NCI-H345 (cell line): ENCODE measurements around the gene DPYD.

ENCODE experiments used
- DNase-seq: peaks from one replicate; lab custom pipeline; 2025; lab: John Stamatoyannopoulos, UW

Gene DPYD

DNA sequence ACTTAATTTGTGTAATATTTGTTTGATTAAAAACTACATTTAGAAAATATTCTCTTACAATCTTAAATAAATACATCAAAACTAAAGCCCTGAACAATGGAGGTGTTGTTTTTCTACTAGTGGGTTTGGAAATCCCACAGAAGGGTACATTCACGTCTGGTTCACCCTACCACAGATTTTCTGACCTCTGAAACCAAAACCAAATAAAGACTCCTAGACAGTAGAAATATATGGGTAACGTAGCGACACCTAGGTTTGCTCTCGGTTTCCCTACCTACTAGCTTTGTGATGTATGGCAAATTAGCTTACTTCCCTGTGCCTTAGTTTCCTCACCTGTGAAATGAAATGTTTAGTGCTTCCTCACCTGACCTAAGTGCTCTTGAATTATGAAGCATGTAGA is 312.6 kb downstream of the DPYD start:
- no peak for DNase-seq

- no peak for DNase-seq
These were observed 317.1 kb downstream of the DPYD start for GRCh38 chr1:97603776-97604175.

- no peak for DNase-seq
These were observed 317.6 kb downstream of the DPYD start for GRCh38 chr1:97603218-97603617.

DNA sequence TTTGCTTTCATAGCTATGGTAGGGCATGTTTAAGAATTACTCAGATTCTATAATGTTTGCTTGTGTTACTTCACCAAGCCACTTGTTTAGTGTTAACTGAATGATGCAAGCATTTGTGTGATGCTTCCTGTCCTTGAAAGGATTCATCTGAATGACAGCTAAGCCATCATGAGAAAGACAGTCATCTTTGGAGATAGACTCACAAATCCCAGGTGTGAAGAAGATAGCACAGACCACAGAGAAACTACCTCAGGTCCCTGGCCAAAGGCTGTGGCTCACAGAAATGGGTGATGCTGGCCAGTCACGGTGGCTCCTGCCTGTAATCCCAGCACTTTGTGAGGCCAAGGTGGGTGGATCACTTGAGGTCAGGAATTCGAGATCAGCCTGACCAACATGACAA is 321.4 kb downstream of the DPYD start:
- DNase-seq: no peak

DNA sequence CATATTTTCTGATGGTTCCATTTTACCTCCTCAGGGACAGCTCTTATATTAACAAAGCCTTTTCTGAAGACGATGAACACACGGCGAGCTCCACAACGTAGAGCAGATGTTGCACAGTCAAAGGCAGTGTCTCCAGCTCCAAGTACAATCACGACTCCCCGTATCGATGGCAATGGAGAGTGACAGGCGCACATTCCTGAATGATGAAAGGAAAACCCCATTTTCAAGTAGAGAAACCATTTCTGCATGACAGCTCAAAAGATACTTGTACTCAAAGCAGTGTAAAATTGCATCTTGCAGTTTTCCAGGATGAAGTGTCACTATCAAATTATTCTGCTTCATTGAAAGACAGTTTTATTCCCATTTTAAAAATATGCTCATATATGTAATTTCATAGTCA is 327.6 kb downstream of the DPYD start:
- DNase-seq: no peak

DNA sequence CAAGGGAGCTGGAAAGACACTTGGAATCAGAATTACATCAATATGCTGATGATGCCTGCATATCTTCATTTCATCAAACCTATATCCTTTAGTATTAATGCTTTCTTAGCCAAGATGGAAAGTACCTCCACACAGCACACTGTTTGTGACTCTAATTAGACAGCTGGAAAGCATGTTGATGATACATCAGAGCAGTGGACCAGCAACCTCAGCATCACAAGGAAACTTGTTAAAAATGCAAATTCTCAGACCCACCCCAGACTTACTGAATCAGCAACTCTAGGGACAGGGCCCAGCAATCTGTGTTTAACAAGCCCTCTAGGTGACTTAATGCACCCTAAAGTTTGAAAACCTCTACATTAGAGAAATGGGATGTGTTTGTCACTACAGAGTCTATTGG is 332.1 kb downstream of the DPYD start:
- no peak for DNase-seq

DNA sequence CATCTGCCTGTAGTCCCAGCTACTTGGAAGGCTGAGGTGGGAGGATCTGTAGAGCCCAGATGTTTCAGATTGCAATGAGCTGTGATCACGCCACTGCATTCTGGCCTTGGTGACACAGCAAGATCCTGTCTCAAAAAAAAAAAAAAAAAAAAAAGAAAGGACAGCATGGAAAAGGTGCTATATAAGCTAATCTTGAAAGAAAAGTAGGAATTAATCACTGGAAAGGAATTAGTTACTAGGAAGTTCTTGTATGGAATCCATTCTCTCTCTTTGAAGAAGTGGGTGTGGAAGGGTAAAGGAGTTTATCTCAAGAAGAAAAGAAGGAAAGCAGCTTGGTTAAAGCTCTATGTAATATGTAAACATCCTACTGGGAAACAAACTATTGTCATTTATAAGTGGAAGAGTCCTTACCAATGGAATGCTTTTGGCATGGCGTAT is 339.2 kb downstream of the DPYD start:
- no peak for DNase-seq

DNA sequence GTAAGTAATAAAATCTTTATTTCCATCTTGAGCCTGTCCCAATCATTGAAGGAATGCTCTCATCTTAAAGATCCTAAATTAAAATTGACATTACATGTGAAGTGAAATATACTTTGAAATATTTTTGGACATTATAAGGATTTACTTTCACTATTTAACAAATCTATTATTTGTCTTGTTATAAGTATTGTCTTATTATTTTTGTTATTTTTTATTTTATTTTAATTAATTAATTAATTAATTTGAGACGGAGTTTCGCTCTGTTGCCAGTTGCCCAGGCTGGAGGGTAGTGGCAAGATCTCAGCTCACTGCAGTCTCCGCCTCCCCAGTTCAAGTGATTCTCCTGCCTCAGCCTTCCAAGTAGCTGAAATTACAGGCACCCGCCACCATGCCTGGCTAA is 343.2 kb downstream of the DPYD start:
- no peak for DNase-seq

DNA sequence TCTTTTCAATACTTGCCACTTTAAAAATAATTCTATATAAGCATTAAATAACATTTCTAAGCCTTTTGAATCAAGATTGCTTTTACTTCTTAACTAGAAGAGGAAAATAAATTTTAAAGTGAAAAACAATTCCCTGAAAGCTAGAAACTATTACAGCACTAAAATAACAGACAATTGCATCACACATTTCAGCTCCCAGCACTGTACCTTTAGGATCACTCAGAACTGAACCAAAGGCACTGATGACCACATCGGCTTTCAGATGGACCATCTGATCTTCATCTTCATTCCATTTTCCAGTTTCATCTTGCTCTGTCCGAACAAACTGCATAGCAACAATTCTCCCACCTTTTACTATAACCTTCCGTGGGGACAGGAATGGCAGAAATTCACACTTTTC is 347.3 kb downstream of the DPYD start:
- no peak for DNase-seq

DNA sequence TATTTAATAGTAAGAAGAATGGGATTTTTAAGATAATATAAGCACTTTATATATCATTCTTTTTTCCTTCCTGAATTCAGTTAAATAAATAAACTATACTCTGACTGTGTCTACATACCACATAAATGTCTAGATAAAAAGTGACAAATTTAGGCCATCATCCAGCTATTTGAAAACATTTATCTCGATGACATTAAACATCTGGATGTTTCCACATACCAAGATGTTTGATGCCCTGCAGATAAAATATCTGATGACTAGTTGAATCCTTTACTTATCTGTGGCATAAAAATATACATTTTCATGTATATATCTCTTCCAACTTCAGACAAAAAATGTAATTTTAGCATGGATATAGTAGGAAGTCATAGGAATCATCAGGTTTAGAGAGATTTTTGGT is 348.3 kb downstream of the DPYD start:
- DNase-seq: no peak

DNA sequence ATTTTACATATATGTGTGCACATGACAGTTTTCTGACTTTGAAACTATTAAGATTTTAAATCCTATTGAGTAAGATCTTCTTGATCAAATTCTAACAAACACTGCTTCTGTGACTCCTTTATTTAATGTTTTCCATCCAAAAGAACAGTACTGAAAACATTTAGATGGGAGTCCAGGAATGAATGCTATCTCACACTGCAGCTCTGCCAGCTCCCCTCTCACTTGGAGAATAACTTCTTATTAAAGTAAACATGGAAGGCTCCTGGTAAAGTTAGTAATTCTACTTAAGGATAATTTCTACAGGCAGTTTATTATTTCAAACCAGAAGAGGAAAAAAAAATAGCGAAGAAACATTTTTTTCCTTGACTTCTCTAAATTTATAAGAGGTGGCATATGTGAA is 349.1 kb downstream of the DPYD start:
- DNase-seq: no peak

DNA sequence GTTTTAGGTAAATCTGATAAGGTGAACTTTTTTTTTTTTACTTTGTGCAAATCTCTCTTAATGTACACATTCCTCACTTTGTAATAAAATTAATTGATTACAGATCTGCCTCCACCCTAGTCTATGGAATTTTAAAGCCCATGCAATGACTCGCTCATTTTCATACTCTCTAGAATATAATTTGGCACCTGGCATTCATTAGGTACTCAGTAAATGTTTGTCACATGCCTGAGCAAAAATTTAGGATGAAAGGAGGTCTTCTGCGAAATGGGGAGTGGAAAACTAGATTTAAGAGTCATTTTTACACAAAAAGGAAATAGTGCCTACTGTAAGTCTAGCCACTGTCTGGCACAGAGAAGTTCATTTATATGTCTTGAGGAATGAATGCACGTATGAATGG is 350.1 kb downstream of the DPYD start:
- no peak for DNase-seq

- no peak for DNase-seq
These were observed 353.7 kb downstream of the DPYD start for GRCh38 chr1:97567000-97567749.

DNA sequence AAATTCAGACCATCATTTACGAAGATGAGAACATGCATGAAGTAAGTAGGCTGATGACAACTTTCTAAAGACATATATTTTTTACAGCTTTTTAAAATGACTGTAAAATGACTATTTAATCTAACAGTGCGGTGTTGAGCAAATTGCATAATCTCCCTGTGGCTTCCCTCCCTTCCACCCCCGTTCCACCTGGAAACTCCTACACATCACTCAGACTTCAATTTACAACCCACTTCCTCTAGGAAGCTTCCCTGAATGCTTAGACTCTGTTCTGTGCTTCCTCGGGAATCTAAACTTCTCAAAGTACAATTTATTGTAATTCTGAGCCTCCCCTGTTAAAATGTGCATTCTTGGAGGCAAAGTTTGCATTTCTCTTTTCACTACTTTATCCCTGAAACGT is 354.9 kb downstream of the DPYD start:
- no peak for DNase-seq

GRCh38 chr1:97563926-97564325 is 356.9 kb downstream of the DPYD start:
- DNase-seq: no peak

DNA sequence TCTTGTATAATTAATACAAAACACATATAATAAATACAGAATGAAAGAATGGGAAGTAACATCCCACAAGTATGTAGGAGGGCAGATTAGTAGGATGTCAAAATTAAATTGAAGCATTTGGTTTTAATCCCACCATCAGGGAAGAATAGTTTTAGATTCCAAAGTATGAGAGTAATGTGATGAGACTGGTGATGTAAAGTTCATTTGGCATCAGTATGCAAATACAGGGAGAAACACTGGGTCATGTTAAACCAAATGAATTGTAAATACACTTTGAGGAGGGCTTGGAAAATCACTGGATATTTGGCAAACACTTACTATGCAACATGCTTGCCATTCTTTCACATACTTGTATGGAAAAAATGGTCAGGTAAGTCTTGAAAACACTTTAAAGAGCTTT is 358.8 kb downstream of the DPYD start:
- DNase-seq: no peak

GRCh38 chr1:97560714-97561113 is 360.1 kb downstream of the DPYD start:
- DNase-seq: no peak

GRCh38 chr1:97553971-97554370 is 366.9 kb downstream of the DPYD start:
- no peak for DNase-seq

GRCh38 chr1:97551113-97551512 is 369.7 kb downstream of the DPYD start:
- DNase-seq: no peak

DNA sequence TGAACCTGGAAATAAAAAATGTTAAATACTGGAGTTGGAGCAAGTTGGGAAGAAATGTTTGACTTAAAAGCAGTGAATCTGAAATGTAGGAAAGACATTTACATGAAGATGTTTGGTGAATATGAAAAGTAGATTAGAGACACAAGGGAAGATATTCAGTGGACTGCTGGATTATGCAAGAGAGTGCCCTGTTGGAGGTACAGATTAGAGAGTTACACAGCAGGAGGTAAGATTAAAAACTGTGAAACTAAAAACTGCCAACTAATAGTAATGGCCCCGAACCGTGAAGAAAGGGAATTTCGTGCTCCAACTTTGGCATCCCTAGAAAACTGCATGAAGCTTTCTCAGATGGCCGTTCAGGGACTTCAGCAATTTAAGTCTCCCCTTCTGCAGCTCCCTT is 375.4 kb downstream of the DPYD start:
- DNase-seq: no peak

GRCh38 chr1:97540346-97540888 is 380.4 kb downstream of the DPYD start:
- DNase-seq: no peak

GRCh38 chr1:97538113-97538512 is 382.7 kb downstream of the DPYD start:
- no peak for DNase-seq

DNA sequence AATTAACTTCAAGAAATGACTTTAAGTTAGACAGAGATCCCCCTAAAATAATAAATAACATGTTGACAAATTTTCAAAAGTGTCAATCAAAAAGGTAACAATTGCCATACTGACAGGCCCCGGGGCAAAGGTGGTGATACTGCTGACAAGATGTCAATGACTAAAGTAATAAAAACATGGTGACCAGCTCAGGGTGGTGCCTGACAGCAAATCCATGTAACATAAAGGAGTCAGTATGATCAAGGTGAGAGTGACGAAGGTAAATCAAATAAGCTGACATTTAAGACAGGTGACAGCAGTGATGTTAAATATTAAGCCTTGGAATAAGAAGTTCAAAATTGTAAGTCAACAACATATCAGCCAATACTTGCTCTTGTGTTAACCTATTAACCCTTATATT is 387.5 kb downstream of the DPYD start:
- DNase-seq: no peak

GRCh38 chr1:97529600-97529999 is 391.2 kb downstream of the DPYD start:
- DNase-seq: no peak
